ENCODE results near the gene MINDY4. TPM values are rescaled to one million over a fixed set of nuclear protein-coding genes. Genes with fewer than 3 reads are reported as not detected.

MINDY4 gene
- total RNA-seq, 2 donors from 2014 or later = 2.2 to 4.2 TPM

DNA sequence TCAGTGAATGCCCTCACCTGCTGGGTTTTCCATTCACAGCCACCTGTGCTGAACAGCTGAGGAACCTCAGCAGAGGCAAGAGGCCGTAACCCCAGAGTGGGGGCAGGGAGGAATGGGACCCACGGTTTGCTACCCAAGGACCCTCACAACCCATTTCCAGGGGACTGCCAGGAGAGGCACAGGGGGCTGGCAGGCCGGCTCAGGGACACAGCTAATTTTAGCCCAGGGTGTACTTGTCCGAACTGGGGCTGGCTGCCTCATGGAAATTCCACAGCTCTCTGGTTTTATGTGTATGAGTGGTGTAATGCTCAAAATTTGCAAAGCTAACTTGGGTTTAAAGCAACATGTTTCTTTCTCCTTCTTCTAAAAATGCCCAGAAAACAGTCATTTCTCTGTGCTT lies 42.2 kb downstream of the MINDY4 start:
- Histone ChIP-seq H3K9ac (ENCODE audit: low read depth in 2 of 2, low read length in 2 of 2) (no peak overlapping the region), H3K9me3 (no peaks in the 10 kb centered on the region), H3K27ac (no peak overlapping the region), H3K36me3 (no peaks in the 10 kb centered on the region), H3K4me1 (no peaks in the 10 kb centered on the region), H3K27me3 (no peaks in the 10 kb centered on the region), H3K4me3 (no peak overlapping the region)
- peak; percentile 11 for DNase-seq
- intact Hi-C loops (cut with DNase I) = no loop called here
- TF ChIP-seq, protein P1, sequence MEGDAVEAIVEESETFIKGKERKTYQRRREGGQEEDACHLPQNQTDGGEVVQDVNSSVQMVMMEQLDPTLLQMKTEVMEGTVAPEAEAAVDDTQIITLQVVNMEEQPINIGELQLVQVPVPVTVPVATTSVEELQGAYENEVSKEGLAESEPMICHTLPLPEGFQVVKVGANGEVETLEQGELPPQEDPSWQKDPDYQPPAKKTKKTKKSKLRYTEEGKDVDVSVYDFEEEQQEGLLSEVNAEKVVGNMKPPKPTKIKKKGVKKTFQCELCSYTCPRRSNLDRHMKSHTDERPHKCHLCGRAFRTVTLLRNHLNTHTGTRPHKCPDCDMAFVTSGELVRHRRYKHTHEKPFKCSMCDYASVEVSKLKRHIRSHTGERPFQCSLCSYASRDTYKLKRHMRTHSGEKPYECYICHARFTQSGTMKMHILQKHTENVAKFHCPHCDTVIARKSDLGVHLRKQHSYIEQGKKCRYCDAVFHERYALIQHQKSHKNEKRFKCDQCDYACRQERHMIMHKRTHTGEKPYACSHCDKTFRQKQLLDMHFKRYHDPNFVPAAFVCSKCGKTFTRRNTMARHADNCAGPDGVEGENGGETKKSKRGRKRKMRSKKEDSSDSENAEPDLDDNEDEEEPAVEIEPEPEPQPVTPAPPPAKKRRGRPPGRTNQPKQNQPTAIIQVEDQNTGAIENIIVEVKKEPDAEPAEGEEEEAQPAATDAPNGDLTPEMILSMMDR (IDR thresholded peaks at IDR 0.05) = no peak

DNA sequence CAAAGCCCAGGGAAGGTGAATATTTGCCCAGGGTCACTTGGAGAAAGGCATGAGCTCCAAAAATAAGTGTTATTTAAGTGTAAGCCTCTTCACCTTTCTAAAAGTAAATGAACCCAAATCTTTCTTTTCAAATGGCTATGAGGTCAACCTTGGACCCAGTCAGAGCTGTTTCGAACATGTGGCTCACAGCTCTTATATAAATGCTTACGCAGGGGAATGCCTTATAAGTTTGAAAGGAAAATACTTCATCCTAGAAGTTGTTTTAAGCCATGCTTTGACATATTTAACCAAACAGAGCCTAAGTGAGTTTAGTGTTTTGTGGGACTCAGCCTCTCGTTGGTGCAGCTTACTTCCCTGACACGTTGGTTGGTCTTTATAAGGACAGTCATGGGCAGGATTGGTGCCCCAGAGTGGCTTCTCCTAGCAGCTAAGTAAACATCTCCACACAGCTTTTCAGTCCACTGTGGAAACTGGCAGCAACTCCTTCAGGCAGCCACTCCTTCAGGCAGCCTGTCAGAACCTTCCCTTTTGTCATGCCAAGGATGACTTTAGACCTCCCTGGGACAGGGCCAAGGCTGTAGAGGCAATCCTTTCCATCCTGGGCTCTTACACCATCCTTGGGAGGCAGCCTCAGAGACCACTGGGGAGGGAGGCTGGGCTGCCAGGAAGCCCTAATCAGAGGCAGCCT lies 43.6 kb downstream of the MINDY4 start:
- intact Hi-C loops (cut with DNase I) = no loop called here
- TF ChIP-seq, protein P1 (IDR thresholded peaks at IDR 0.05) = no peak

DNA sequence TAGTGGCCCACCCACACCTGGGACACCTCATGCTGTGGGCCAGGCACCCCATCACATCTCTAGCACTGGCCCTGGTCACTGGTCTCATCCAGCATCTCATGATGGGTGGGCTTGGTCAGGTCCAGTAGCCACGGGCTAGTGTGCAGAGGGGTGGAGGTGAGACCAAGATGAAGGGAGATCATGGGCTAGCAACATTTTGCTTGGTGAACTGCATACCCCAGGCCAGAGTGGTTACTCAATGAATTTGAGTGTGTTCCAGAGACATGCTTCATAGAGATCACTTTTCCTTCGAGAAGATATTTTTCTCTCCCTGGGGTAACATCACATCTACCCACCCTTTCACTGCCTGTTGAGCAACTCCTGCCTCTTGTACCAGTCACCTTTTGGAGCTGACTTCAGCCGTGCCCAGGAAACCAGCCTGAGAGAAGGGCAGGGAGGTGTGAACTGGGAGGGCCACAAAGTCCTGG lies 44.2 kb downstream of the MINDY4 start:
- intact Hi-C loops (cut with DNase I) = no loop called here
- Histone ChIP-seq H3K4me1 (no peaks in the 10 kb centered on the region), H3K27me3 (no peaks in the 10 kb centered on the region)

More for the DNA sequence above, 43.6 kb downstream of the MINDY4 start:
- no peaks in the 10 kb centered on the region for H3K4me1 ChIP-seq
- H3K27ac ChIP-seq = no peak overlapping the region
- no peaks in the 10 kb centered on the region for H3K9me3 ChIP-seq
- DNase-seq = peak; percentile 16
- no peak overlapping the region for H3K9ac ChIP-seq (ENCODE audit: low read depth in 2 of 2, low read length in 2 of 2)
- H3K27me3 ChIP-seq = no peaks in the 10 kb centered on the region
- no peaks in the 10 kb centered on the region for H3K36me3 ChIP-seq
- H3K4me3 ChIP-seq = no peak overlapping the region

DNA sequence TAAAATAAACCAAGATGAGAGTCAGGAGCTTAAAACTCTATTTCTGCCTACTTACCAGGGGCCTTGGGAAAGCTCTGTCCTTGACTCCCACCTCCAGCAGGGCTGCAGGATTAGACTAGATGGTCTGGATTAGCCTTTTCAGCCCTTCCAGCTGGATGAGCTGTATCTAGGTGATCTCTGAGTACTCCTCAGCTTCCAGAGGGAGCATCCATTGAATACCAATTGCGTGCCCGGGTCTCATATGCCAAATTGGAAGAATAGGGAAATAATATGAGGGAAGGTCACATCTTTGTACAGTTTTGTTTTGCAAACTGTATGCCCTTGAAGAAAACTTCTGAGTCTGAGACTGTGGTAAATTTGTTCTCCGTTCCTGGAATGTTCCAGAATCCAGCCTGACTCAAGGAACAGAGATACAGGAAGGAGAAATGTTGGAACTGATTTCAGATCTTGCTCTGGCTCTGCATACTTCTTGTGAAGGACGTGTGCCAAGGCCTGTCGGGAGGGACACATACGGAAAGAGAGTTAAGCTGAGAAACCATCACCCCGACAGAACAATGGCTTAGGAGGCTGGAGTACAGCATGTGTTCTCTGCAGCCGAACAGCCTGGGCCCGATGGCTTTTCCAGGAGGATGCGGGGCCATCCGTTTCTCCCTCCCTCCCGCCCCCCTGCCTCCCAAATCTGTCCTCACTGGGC lies 44.9 kb downstream of the MINDY4 start:
- Histone ChIP-seq H3K27me3 (no peaks in the 10 kb centered on the region), H3K9ac (ENCODE audit: low read depth in 2 of 2, low read length in 2 of 2) (no peak overlapping the region), H3K4me1 (no peaks in the 10 kb centered on the region), H3K36me3 (no peaks in the 10 kb centered on the region), H3K4me3 (no peak overlapping the region), H3K9me3 (no peaks in the 10 kb centered on the region), H3K27ac (no peak overlapping the region)
- peak; percentile 14 for DNase-seq
- intact Hi-C loops (cut with DNase I) = no loop called here
- TF ChIP-seq, protein P1 (IDR thresholded peaks at IDR 0.05) = no peak

More for the DNA sequence above, 44.2 kb downstream of the MINDY4 start:
- Histone ChIP-seq H3K9me3 (no peaks in the 10 kb centered on the region), H3K36me3 (no peaks in the 10 kb centered on the region), H3K4me3 (no peak overlapping the region), H3K27ac (no peak overlapping the region), H3K9ac (ENCODE audit: low read depth in 2 of 2, low read length in 2 of 2) (no peak overlapping the region)
- DNase-seq = peak; percentile 19
- TF ChIP-seq, protein P1 (IDR thresholded peaks at IDR 0.05) = no peak

DNA sequence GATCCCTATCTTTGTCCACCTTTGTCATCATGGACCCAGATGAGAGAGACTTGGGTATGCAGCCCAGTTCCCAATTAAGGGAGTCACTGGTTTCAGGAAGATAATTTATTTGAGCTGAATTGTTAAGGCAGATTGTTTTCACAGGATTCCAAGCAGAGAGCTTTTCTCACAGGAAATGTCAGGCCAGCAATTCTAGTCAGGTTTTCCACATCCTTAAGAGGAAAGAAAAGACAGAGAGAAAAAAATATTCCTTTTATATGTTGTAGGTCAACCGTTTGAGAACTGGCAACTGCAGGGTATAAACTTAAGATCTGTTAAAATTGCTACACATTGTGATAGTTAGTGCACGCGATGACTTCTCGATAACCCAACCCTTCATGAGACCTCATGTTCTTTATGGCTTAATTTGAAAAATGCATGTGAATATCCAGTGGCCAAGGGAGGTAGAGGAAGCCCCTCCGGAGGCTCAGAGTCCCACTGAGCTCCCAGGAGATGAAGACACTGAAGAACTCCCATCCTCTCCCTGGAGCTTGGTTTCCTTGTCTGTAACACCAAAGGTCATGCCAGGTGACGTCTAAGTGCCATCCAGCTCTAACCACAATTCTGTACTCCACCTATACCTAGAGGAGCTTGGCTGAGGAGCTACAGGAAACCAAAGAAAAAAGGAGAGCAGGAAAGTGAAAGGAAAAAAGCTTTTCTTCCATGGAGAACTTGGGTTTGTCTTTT lies 45.6 kb downstream of the MINDY4 start:
- no peaks in the 10 kb centered on the region for H3K9me3 ChIP-seq
- H3K4me3 ChIP-seq = no peak overlapping the region
- no peak overlapping the region for H3K9ac ChIP-seq (ENCODE audit: low read depth in 2 of 2, low read length in 2 of 2)
- no peaks in the 10 kb centered on the region for H3K4me1 ChIP-seq
- no peaks in the 10 kb centered on the region for H3K27me3 ChIP-seq
- no peaks in the 10 kb centered on the region for H3K36me3 ChIP-seq
- intact Hi-C loops (cut with DNase I) = no loop called here
- TF ChIP-seq, protein P1 (IDR thresholded peaks at IDR 0.05) = no peak
- peak; percentile 14 for DNase-seq
- H3K27ac ChIP-seq = no peak overlapping the region
